ENCODE measurements around the gene KRTAP20-3.

KRTAP20-3 gene

DNA sequence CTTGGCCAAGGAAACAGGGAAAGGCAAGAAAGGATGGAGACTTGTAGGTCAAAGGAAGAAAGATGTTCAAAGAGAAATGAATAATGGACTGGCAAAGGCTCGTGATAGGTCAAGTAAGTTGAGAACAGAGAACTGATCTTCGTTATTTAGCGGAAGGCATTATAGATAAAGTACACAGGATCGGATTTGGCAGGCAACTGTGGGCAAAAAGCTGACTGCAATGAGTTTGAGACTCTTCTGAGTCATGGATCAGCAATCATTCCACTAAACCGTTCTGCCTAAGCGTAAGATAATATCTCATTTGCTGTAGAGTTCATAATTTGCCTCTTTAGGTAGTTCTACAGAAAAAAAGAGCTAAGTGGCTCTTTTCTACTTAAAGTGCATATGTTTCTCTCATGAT is 41.8 kb downstream of the KRTAP20-3 start:
- no peak for DNase-seq (ENCODE audit: low read depth)

- no peak for DNase-seq (ENCODE audit: low read depth)
Observed at GRCh38 chr21:30689822-30690221, 47.2 kb downstream of the KRTAP20-3 start.

Measured in GM04504 (cell line).